Measurements from ENCODE around the gene GSTT2B. TPM values are rescaled to one million over a fixed set of nuclear protein-coding genes. Genes with fewer than 3 reads are reported as not detected.
A peak's percentile ranks its signal among the peaks of the same experiment; 100 is the strongest.
"Not testable (repeated sequence)": the region's sequence is repeated elsewhere in the genome, so short reads cannot be mapped to it uniquely, and the experiment has no call there.

Gene GSTT2B
- total RNA-seq, 1 donor from 2014 or later, result 4.9 TPM

DNA sequence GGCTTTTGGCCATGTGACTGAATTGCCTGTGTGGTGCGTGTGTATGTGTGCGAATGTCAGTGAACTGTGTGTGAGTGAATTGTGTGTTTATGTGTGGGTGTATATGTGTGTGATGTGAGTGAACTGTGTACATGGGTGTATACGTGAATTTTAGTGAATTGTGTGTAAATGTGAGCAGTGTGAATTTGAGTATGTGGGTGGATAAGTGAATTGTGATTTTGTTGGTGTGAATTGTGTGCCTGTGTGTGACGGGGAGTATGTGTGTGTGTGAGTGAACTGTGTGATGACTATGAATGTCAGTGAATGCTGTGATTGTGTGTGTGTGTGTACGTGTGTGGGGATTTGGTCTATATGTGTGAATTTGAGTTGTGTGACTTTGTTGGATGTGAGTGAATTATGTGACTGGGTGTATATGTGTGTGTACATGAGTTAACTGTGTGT is 9.2 kb upstream of the GSTT2B start:
- Mint-ChIP-seq H3K9me3 (ENCODE audit: unreplicated experiment) (no peaks in the 10 kb centered on the region), H3K4me1 (ENCODE audit: low read depth, unreplicated experiment) (no peaks in the 10 kb centered on the region), H3K27me3 (ENCODE audit: low read depth, unreplicated experiment) (no peaks in the 10 kb centered on the region), H3K4me3 (ENCODE audit: unreplicated experiment) (no peak overlapping the region), H3K27ac (ENCODE audit: unreplicated experiment) (no peak overlapping the region), H3K36me3 (ENCODE audit: low read depth, unreplicated experiment) (peaks cover 5% of the 10 kb centered on the region)
- H3K36me3 ChIP-seq (ENCODE audit: insufficient read depth, low read length), result peaks cover 13% of the 10 kb centered on the region
- TF ChIP-seq EZH2 (IDR thresholded peaks at IDR 0.05; ENCODE audit: insufficient read depth, low read length), result no peak
- TF ChIP-seq, protein P1, sequence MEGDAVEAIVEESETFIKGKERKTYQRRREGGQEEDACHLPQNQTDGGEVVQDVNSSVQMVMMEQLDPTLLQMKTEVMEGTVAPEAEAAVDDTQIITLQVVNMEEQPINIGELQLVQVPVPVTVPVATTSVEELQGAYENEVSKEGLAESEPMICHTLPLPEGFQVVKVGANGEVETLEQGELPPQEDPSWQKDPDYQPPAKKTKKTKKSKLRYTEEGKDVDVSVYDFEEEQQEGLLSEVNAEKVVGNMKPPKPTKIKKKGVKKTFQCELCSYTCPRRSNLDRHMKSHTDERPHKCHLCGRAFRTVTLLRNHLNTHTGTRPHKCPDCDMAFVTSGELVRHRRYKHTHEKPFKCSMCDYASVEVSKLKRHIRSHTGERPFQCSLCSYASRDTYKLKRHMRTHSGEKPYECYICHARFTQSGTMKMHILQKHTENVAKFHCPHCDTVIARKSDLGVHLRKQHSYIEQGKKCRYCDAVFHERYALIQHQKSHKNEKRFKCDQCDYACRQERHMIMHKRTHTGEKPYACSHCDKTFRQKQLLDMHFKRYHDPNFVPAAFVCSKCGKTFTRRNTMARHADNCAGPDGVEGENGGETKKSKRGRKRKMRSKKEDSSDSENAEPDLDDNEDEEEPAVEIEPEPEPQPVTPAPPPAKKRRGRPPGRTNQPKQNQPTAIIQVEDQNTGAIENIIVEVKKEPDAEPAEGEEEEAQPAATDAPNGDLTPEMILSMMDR (IDR thresholded peaks at IDR 0.05; ENCODE audit: insufficient read depth, low read depth, low read length), result no peak
- H3K9me3 ChIP-seq (ENCODE audit: insufficient read depth, low read depth, low read length), result no peaks in the 10 kb centered on the region
- H3K79me2 ChIP-seq (ENCODE audit: insufficient read depth, low read length), result peaks cover 19% of the 10 kb centered on the region
- H3K4me2 ChIP-seq (ENCODE audit: low read length), result no peak overlapping the region
- no peaks in the 10 kb centered on the region for H3K4me1 ChIP-seq (ENCODE audit: insufficient read depth, low read length)
- no peaks in the 10 kb centered on the region for H3K27me3 ChIP-seq (ENCODE audit: insufficient read depth, low read length)
- no peak overlapping the region for H3K27ac ChIP-seq (ENCODE audit: low read depth, low read length)
- H4K20me1 ChIP-seq (ENCODE audit: insufficient read depth, low read length), result peaks cover 19% of the 10 kb centered on the region
- no peak for FAIRE-seq
- no peak overlapping the region for H3K9ac ChIP-seq (ENCODE audit: low read length)
- no peak for DNase-seq (ENCODE audit: low read depth)
- no peak overlapping the region for H2AFZ ChIP-seq (ENCODE audit: low read depth, low read length)
- H3K4me3 ChIP-seq (ENCODE audit: insufficient read depth, low read depth, low read length), result no peak overlapping the region

DNA sequence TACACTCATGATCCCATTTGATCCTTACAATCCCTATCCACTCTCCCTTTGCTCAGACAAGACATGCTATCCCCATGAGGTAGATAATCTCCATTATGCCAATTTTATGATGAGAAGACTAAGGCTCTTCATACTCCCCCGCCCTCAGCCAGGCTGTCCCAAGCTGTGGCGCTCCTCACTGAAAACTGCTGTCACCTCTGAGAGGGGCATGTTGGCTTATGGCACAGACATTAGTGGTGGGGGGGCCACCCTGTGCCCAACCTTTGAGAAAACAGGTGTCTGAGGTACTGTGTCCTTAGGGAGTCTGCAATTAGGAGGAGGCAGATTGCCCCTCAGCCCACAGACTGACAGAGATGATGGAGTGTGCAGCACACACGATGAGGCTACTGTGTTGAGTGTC is 8.1 kb upstream of the GSTT2B start:
- FAIRE-seq (no peak), DNase-seq (ENCODE audit: low read depth) (no peak)
- H3K4me2 ChIP-seq (ENCODE audit: low read length), result no peak overlapping the region
- H4K20me1 ChIP-seq (ENCODE audit: insufficient read depth, low read length), result peaks cover 19% of the 10 kb centered on the region
- H2AFZ ChIP-seq (ENCODE audit: low read depth, low read length), result no peak overlapping the region
- peaks cover 5% of the 10 kb centered on the region for H3K36me3 Mint-ChIP-seq (ENCODE audit: low read depth, unreplicated experiment)
- peak overlapping the region; percentile 53 for H3K27ac Mint-ChIP-seq (ENCODE audit: unreplicated experiment)
- H3K9ac ChIP-seq (ENCODE audit: low read length), result no peak overlapping the region
- no peaks in the 10 kb centered on the region for H3K4me1 ChIP-seq (ENCODE audit: insufficient read depth, low read length)
- H3K9me3 ChIP-seq (ENCODE audit: insufficient read depth, low read depth, low read length), result no peaks in the 10 kb centered on the region
- H3K27me3 Mint-ChIP-seq (ENCODE audit: low read depth, unreplicated experiment), result no peaks in the 10 kb centered on the region
- peak overlapping the region; percentile 57 for H3K4me3 Mint-ChIP-seq (ENCODE audit: unreplicated experiment)
- no peaks in the 10 kb centered on the region for H3K4me1 Mint-ChIP-seq (ENCODE audit: low read depth, unreplicated experiment)
- H3K9me3 Mint-ChIP-seq (ENCODE audit: unreplicated experiment), result no peaks in the 10 kb centered on the region
- H3K4me3 ChIP-seq (ENCODE audit: insufficient read depth, low read depth, low read length), result no peak overlapping the region
- H3K79me2 ChIP-seq (ENCODE audit: insufficient read depth, low read length), result peaks cover 19% of the 10 kb centered on the region
- TF ChIP-seq EZH2 (IDR thresholded peaks at IDR 0.05; ENCODE audit: insufficient read depth, low read length), result no peak
- TF ChIP-seq, protein P1 (IDR thresholded peaks at IDR 0.05; ENCODE audit: insufficient read depth, low read depth, low read length), result no peak
- H3K36me3 ChIP-seq (ENCODE audit: insufficient read depth, low read length), result peaks cover 13% of the 10 kb centered on the region
- no peak overlapping the region for H3K27ac ChIP-seq (ENCODE audit: low read depth, low read length)
- H3K27me3 ChIP-seq (ENCODE audit: insufficient read depth, low read length), result no peaks in the 10 kb centered on the region

DNA sequence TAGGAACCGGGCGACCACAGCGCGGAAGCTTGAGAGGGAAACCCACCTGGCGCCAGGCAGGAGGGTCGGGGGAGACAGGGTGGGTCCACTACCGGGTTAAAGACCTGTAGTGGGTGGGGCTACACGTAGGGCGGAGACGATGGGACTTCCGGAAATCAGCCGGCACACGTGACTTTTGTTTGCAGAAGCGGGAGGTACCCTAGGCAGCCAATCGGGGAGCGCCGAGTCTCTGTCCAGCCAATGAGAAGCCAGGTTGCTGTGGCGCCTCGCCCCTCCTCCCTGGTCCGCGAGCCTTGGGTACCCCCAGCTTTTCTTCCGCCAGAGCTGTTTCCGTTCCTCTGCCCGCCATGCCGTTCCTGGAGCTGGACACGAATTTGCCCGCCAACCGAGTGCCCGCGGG is 5.6 kb upstream of the GSTT2B start, which contains the start of gene DDTL:
Gene DDTL (plus strand): TSS at position 321 of the 400 bp plus-strand sequence. CDS start 27 bp downstream, at position 348.
- not testable (repeated sequence) for H3K27ac ChIP-seq (ENCODE audit: low read depth, low read length); H3K27me3 ChIP-seq (ENCODE audit: insufficient read depth, low read length); H3K9me3 Mint-ChIP-seq (ENCODE audit: unreplicated experiment); H3K27ac Mint-ChIP-seq (ENCODE audit: unreplicated experiment); H3K9me3 ChIP-seq (ENCODE audit: insufficient read depth, low read depth, low read length); H3K4me1 ChIP-seq (ENCODE audit: insufficient read depth, low read length); H3K4me3 ChIP-seq (ENCODE audit: insufficient read depth, low read depth, low read length); H3K27me3 Mint-ChIP-seq (ENCODE audit: low read depth, unreplicated experiment); H3K36me3 Mint-ChIP-seq (ENCODE audit: low read depth, unreplicated experiment); H3K4me2 ChIP-seq (ENCODE audit: low read length); H2AFZ ChIP-seq (ENCODE audit: low read depth, low read length); DNase-seq (ENCODE audit: low read depth); H3K4me3 Mint-ChIP-seq (ENCODE audit: unreplicated experiment); H3K4me1 Mint-ChIP-seq (ENCODE audit: low read depth, unreplicated experiment); H3K9ac ChIP-seq (ENCODE audit: low read length)
- peak; percentile 89 for FAIRE-seq
- Histone ChIP-seq H4K20me1 (ENCODE audit: insufficient read depth, low read length) (peaks cover 15% of the 10 kb centered on the region), H3K36me3 (ENCODE audit: insufficient read depth, low read length) (peaks cover 13% of the 10 kb centered on the region), H3K79me2 (ENCODE audit: insufficient read depth, low read length) (peaks cover 16% of the 10 kb centered on the region)

DNA sequence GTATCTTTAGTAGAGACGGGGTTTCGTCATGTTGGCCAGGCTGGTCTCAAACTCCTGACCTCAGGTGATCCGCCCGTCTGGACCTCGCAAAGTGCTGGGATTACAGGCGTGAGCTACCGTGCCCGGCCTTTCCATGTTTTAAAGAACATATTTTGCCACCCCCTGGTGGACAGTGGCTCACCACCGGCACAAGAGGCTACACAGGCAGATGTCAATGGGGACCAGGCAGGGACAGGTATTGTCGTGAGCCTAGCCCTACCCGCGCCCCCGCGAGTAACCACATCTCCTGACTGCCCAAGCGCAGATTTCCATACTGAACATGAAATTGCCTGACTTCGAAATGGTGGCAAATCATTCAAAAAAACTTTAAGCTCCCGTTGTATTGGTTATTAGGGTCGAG is 5.1 kb upstream of the GSTT2B start:
- H3K9me3 Mint-ChIP-seq (ENCODE audit: unreplicated experiment); FAIRE-seq; H3K9ac ChIP-seq (ENCODE audit: low read length); DNase-seq (ENCODE audit: low read depth); H3K27me3 ChIP-seq (ENCODE audit: insufficient read depth, low read length); H3K4me1 ChIP-seq (ENCODE audit: insufficient read depth, low read length); H3K4me1 Mint-ChIP-seq (ENCODE audit: low read depth, unreplicated experiment); H3K36me3 Mint-ChIP-seq (ENCODE audit: low read depth, unreplicated experiment); H3K27me3 Mint-ChIP-seq (ENCODE audit: low read depth, unreplicated experiment); H3K9me3 ChIP-seq (ENCODE audit: insufficient read depth, low read depth, low read length); H3K27ac ChIP-seq (ENCODE audit: low read depth, low read length); H2AFZ ChIP-seq (ENCODE audit: low read depth, low read length); H3K4me3 ChIP-seq (ENCODE audit: insufficient read depth, low read depth, low read length); H3K27ac Mint-ChIP-seq (ENCODE audit: unreplicated experiment); H3K4me3 Mint-ChIP-seq (ENCODE audit: unreplicated experiment); H3K4me2 ChIP-seq (ENCODE audit: low read length): not testable (repeated sequence)
- Histone ChIP-seq H3K36me3 (ENCODE audit: insufficient read depth, low read length) (peaks cover 13% of the 10 kb centered on the region), H3K79me2 (ENCODE audit: insufficient read depth, low read length) (peaks cover 11% of the 10 kb centered on the region), H4K20me1 (ENCODE audit: insufficient read depth, low read length) (peaks cover 10% of the 10 kb centered on the region)
